Measurements from ENCODE around the gene YY1AP1.
"Not testable (repeated sequence)": the region's sequence is repeated elsewhere in the genome, so short reads cannot be mapped to it uniquely, and the experiment has no call there.

The YY1AP1 gene

GRCh38 chr1:155646307-155646706, 42.3 kb downstream of the YY1AP1 start:
- WGBS, 2 experiments (ENCODE audit: insufficient coverage in 2 of 2): 69 to 90% methylated on average over 2 of the region's 2 CpGs

GRCh38 chr1:155645648-155646047, 42.9 kb downstream of the YY1AP1 start:
- Histone ChIP-seq H3K9me3 (ENCODE audit: control insufficient read depth, low read length) (peaks cover 27% of the 10 kb centered on the region), H3K4me1 (ENCODE audit: control insufficient read depth, insufficient read depth, low read length, poor library complexity, severe bottlenecking) (no peaks in the 10 kb centered on the region), H3K4me3 (ENCODE audit: extremely low read depth, insufficient read depth, low read length, poor library complexity, severe bottlenecking) (no peak overlapping the region), H3K36me3 (ENCODE audit: control insufficient read depth, insufficient read depth, low read length) (no peaks in the 10 kb centered on the region), H3K27ac (ENCODE audit: low read depth, low read length, severe bottlenecking) (no peak overlapping the region)
- 88 to 97% methylated on average over 4 to 6 of the region's 6 CpGs for WGBS, 2 experiments (ENCODE audit: insufficient coverage in 2 of 2)

More at GRCh38 chr1:155646307-155646706, 42.3 kb downstream of the YY1AP1 start:
- Histone ChIP-seq H3K36me3 (ENCODE audit: control insufficient read depth, insufficient read depth, low read length) (no peaks in the 10 kb centered on the region), H3K9me3 (ENCODE audit: control insufficient read depth, low read length) (peaks cover 24% of the 10 kb centered on the region), H3K4me1 (ENCODE audit: control insufficient read depth, insufficient read depth, low read length, poor library complexity, severe bottlenecking) (peaks cover 6% of the 10 kb centered on the region), H3K4me3 (ENCODE audit: extremely low read depth, insufficient read depth, low read length, poor library complexity, severe bottlenecking) (no peak overlapping the region), H3K27ac (ENCODE audit: low read depth, low read length, severe bottlenecking) (no peak overlapping the region)

- Histone ChIP-seq H3K4me1 (ENCODE audit: control insufficient read depth, insufficient read depth, low read length, poor library complexity, severe bottlenecking) (peaks cover 2% of the 10 kb centered on the region), H3K4me3 (ENCODE audit: extremely low read depth, insufficient read depth, low read length, poor library complexity, severe bottlenecking) (no peak overlapping the region), H3K9me3 (ENCODE audit: control insufficient read depth, low read length) (peaks cover 27% of the 10 kb centered on the region), H3K27ac (ENCODE audit: low read depth, low read length, severe bottlenecking) (no peak overlapping the region), H3K36me3 (ENCODE audit: control insufficient read depth, insufficient read depth, low read length) (no peaks in the 10 kb centered on the region)
- WGBS, 2 experiments (ENCODE audit: insufficient coverage in 2 of 2): 90 to 93% methylated on average over 3 to 4 of the region's 4 CpGs
Measured at GRCh38 chr1:155645034-155645598, 43.5 kb downstream of the YY1AP1 start.

GRCh38 chr1:155643230-155643629, 45.3 kb downstream of the YY1AP1 start:
- H3K9me3 ChIP-seq (ENCODE audit: control insufficient read depth, low read length): peaks cover 27% of the 10 kb centered on the region
- WGBS, 2 experiments (ENCODE audit: insufficient coverage in 2 of 2): 80 to 92% methylated on average over 1 to 2 of the region's 3 CpGs
- no peaks in the 10 kb centered on the region for H3K36me3 ChIP-seq (ENCODE audit: control insufficient read depth, insufficient read depth, low read length)
- peaks cover 2% of the 10 kb centered on the region for H3K4me1 ChIP-seq (ENCODE audit: control insufficient read depth, insufficient read depth, low read length, poor library complexity, severe bottlenecking)
- no peak overlapping the region for H3K27ac ChIP-seq (ENCODE audit: low read depth, low read length, severe bottlenecking)
- H3K4me3 ChIP-seq (ENCODE audit: extremely low read depth, insufficient read depth, low read length, poor library complexity, severe bottlenecking): no peak overlapping the region

GRCh38 chr1:155642559-155643180, 45.9 kb downstream of the YY1AP1 start:
- H3K27ac ChIP-seq (ENCODE audit: low read depth, low read length, severe bottlenecking); H3K36me3 ChIP-seq (ENCODE audit: control insufficient read depth, insufficient read depth, low read length); H3K4me1 ChIP-seq (ENCODE audit: control insufficient read depth, insufficient read depth, low read length, poor library complexity, severe bottlenecking); H3K4me3 ChIP-seq (ENCODE audit: extremely low read depth, insufficient read depth, low read length, poor library complexity, severe bottlenecking): not testable (repeated sequence)
- peaks cover 27% of the 10 kb centered on the region for H3K9me3 ChIP-seq (ENCODE audit: control insufficient read depth, low read length)
- WGBS, 2 experiments (ENCODE audit: insufficient coverage in 2 of 2): 88 to 100% methylated on average over 2 to 3 of the region's 11 CpGs

GRCh38 chr1:155640367-155640766, 48.2 kb downstream of the YY1AP1 start:
- peaks cover 5% of the 10 kb centered on the region for H3K4me1 ChIP-seq (ENCODE audit: control insufficient read depth, insufficient read depth, low read length, poor library complexity, severe bottlenecking)
- H3K9me3 ChIP-seq (ENCODE audit: control insufficient read depth, low read length): peaks cover 27% of the 10 kb centered on the region
- H3K27ac ChIP-seq (ENCODE audit: low read depth, low read length, severe bottlenecking): no peak overlapping the region
- H3K36me3 ChIP-seq (ENCODE audit: control insufficient read depth, insufficient read depth, low read length): no peaks in the 10 kb centered on the region
- no peak overlapping the region for H3K4me3 ChIP-seq (ENCODE audit: extremely low read depth, insufficient read depth, low read length, poor library complexity, severe bottlenecking)

GRCh38 chr1:155636397-155637153, 52.0 kb downstream of the YY1AP1 start:
- WGBS, 2 experiments (ENCODE audit: insufficient coverage in 2 of 2): 88 to 96% methylated on average over 6 to 9 of the region's 11 CpGs
- Histone ChIP-seq H3K4me3 (ENCODE audit: extremely low read depth, insufficient read depth, low read length, poor library complexity, severe bottlenecking) (no peak overlapping the region), H3K9me3 (ENCODE audit: control insufficient read depth, low read length) (peaks cover 6% of the 10 kb centered on the region), H3K4me1 (ENCODE audit: control insufficient read depth, insufficient read depth, low read length, poor library complexity, severe bottlenecking) (peaks cover 5% of the 10 kb centered on the region), H3K36me3 (ENCODE audit: control insufficient read depth, insufficient read depth, low read length) (no peaks in the 10 kb centered on the region), H3K27ac (ENCODE audit: low read depth, low read length, severe bottlenecking) (no peak overlapping the region)

GRCh38 chr1:155626428-155626827, 62.1 kb downstream of the YY1AP1 start:
- H3K4me3 ChIP-seq (ENCODE audit: extremely low read depth, insufficient read depth, low read length, poor library complexity, severe bottlenecking); H3K9me3 ChIP-seq (ENCODE audit: control insufficient read depth, low read length); H3K36me3 ChIP-seq (ENCODE audit: control insufficient read depth, insufficient read depth, low read length); H3K27ac ChIP-seq (ENCODE audit: low read depth, low read length, severe bottlenecking); H3K4me1 ChIP-seq (ENCODE audit: control insufficient read depth, insufficient read depth, low read length, poor library complexity, severe bottlenecking): not testable (repeated sequence)
- WGBS, 2 experiments (ENCODE audit: insufficient coverage in 2 of 2): 100% methylated on average over 1 of the region's 7 CpGs

- 100% methylated on average over 1 of the region's 1 CpG for WGBS, 2 experiments (ENCODE audit: insufficient coverage in 2 of 2)
- Histone ChIP-seq H3K27ac (ENCODE audit: low read depth, low read length, severe bottlenecking) (no peak overlapping the region), H3K9me3 (ENCODE audit: control insufficient read depth, low read length) (peaks cover 7% of the 10 kb centered on the region), H3K4me1 (ENCODE audit: control insufficient read depth, insufficient read depth, low read length, poor library complexity, severe bottlenecking) (no peaks in the 10 kb centered on the region), H3K4me3 (ENCODE audit: extremely low read depth, insufficient read depth, low read length, poor library complexity, severe bottlenecking) (no peak overlapping the region), H3K36me3 (ENCODE audit: control insufficient read depth, insufficient read depth, low read length) (no peaks in the 10 kb centered on the region)
Measured at GRCh38 chr1:155623357-155623756, 65.2 kb downstream of the YY1AP1 start.

GRCh38 chr1:155622191-155622590, 66.4 kb downstream of the YY1AP1 start:
- Histone ChIP-seq H3K9me3 (ENCODE audit: control insufficient read depth, low read length) (peaks cover 7% of the 10 kb centered on the region), H3K4me3 (ENCODE audit: extremely low read depth, insufficient read depth, low read length, poor library complexity, severe bottlenecking) (no peak overlapping the region), H3K4me1 (ENCODE audit: control insufficient read depth, insufficient read depth, low read length, poor library complexity, severe bottlenecking) (no peaks in the 10 kb centered on the region), H3K36me3 (ENCODE audit: control insufficient read depth, insufficient read depth, low read length) (no peaks in the 10 kb centered on the region), H3K27ac (ENCODE audit: low read depth, low read length, severe bottlenecking) (no peak overlapping the region)
- 92 to 100% methylated on average over 1 to 2 of the region's 2 CpGs for WGBS, 2 experiments (ENCODE audit: insufficient coverage in 2 of 2)

GRCh38 chr1:155613226-155613625, 75.3 kb downstream of the YY1AP1 start:
- not testable (repeated sequence) for H3K4me3 ChIP-seq (ENCODE audit: extremely low read depth, insufficient read depth, low read length, poor library complexity, severe bottlenecking); H3K27ac ChIP-seq (ENCODE audit: low read depth, low read length, severe bottlenecking); H3K4me1 ChIP-seq (ENCODE audit: control insufficient read depth, insufficient read depth, low read length, poor library complexity, severe bottlenecking); H3K9me3 ChIP-seq (ENCODE audit: control insufficient read depth, low read length)
- H3K36me3 ChIP-seq (ENCODE audit: control insufficient read depth, insufficient read depth, low read length): peaks cover 22% of the 10 kb centered on the region
- no CpG with 5 or more reads among the region's 2 CpGs for WGBS, 2 experiments (ENCODE audit: insufficient coverage in 2 of 2)
